HG03378 (cell line): ENCODE data around the gene SANBR.
"Not testable (repeated sequence)": the region's sequence is repeated elsewhere in the genome, so short reads cannot be mapped to it uniquely, and the experiment has no call there.

Source experiments
- ATAC-seq: cut with Tn5 transposase; IDR thresholded peaks from one replicate; pipeline ENCODE4 v1.9.1; 2021; ENCODE audit warnings: mild to moderate bottlenecking, moderate library complexity; ENCODE audit not compliant: unreplicated experiment

SANBR gene

DNA sequence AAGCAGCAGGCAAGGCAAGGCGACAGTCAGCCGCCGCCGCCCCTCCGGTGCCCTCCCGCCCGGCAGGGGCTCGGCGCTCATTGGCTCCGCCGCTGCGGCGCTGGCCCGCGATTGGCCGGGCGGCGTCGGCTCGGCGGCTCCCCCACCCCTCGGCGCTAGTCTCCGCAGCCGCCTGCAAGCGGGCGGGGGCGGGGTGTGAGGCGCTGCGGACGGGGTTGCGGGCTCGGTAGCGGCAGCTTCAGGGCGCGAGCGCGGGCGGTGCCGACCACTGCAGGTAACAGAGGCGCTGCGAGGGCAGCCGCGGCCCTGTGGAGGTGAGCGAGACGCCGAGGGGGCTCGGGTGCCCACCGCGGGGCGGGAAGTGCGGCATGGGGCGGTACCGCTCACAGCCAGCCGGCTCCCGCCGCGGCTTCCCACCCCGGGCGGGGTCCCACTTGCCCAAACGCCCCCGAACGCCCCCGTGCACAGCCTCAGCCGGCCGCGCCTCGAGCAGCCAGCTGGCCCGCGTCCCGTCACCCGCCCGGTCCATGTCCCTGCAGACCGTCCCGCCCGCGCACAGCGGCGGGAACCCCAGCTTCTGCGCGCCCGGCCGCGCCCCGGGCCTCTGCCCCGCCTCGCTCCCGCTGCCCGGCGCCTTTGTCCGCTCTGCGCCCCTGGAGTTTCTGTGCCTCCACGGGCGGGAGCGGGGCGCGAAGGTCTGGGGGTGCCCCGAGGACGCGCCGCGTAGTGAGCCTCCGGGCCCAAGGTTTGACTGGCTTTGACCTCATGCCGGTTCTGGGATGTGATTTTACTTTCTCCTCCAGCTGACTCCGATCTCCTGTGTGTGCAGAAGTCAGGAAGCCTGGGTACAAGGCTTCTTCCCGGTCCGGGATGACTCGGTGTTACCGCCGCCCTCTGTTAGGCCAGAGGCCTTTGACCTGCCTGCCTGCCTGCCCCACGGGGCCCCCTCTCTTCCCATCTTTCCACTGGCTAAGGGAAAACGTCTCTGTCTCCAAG is at the start of gene SANBR:
SANBR (plus strand) TSS at position 158 of the 996 bp plus-strand sequence. CDS start 4,480 bp downstream, outside the sequence.
- ATAC-seq, result peak; percentile 86

DNA sequence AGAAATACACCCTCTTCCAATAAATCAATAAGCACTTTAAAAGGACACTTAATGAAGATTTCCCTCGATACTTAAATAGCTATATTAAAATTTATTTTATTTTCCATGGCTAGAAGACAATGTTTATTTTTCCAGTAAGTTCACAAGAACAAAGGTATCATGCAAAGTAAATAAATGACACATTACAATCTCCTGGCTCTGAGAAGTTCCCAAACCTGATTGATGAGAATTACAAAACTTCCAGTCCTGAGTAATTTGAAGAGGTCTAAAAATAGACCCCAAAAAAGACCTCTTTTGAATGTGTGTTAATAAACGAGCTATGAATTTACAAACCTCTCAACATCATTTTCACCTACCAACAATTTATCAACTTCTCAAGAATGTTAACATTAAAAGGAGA is 49.7 kb upstream of the SANBR start:
- ATAC-seq, result no peak

DNA sequence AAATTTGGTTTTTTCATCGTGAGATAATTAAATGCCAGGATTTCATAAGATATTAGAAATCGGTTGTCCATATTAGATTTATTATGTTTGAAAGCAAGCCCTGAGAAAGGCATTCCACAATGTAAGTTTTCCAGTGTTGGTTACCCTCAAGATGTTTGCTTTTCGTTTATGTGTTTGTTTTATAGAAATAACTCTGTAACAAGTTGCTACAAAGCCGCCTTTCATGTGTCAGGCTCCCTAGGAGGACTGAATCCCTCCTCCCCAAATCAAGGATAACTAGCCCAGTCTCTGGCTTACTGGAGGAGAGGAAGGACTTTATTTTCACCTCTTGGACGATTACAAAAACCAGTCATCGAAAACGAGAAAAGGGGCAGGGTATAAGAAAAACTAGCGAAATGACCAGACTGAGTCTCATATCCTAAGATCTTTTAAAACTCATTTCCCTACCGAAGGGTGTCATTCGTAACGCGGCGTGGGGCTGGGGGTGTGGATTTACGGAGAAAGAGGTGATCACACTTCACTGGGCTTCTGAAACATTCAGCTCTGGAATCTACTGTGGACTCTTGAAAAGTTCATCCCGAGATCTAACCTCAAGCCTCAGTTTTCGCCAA is 49.2 kb upstream of the SANBR start:
- peak; percentile 10 for ATAC-seq

DNA sequence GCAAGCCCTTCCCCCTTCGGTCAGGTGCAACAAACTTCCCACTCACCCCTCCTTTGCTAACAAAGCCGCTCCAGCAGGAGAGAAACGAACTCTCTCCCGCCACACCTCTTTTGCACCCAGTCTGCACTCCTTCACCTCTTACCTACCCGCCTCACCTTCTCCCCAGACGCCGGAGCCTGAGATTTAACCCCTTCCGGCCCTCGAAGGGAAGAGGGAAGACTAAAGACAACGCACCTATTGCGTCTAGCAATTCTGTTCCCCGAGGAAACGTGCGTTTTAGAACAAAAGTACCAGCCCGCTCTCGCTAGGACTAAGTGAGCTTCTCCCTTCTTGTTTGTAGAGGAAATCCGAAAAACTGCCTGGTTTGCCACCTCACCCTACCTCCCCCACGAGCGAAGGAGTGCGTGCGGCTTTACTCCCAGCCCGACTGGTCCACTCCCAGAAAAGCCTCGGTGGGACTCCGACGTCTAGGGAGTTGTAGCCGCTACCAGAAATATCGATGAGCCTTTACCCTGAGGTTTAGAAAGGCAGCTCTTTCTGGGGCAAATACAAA is 48.6 kb upstream of the SANBR start:
- ATAC-seq, result peak; percentile 57

DNA sequence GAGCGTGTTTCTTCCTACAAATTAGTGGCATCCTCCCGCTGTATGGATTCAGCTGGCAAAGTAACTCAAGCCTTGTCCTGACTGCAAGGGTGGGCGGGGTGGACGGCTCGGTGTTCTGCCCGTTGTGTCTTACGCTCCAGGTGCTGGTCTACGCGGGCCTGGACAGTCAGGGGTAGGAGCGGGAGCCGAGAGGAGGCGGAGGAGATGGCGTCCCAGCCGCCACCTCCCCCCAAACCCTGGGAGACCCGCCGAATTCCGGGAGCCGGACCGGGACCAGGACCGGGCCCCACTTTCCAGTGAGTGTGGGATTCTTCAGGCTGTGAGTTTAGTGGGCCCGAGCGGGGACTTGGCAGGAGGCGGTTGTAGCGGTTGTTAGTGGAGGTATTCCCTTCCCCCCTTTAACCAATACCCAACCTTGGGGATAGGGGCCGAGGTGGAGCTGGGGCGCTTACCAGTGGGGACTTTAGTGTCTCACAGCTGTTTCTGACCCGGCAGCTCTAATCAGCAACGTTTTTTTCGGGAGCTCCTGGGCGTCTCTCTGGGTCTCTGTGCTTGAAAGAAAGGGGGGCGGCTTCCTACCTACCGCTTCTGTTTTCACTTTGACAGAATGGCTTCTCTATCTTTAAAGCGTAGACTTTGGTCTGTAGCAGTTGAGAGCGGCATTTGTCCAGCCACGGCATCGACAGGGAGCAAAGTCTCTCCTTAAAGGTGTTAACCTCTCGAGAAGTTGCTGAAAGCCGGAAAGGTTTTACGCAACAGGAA is 47.9 kb upstream of the SANBR start, which contains the start of the genes PEX13 and PUS10:
PEX13 (plus strand) TSS at position 165 of the 762 bp plus-strand sequence; CDS start at position 205, 40 bp downstream.
PUS10 (minus strand) TSS at position 700 of the 762 bp plus-strand sequence. CDS start 6,365 bp downstream, outside the sequence.
- ATAC-seq, result peak; percentile 58

DNA sequence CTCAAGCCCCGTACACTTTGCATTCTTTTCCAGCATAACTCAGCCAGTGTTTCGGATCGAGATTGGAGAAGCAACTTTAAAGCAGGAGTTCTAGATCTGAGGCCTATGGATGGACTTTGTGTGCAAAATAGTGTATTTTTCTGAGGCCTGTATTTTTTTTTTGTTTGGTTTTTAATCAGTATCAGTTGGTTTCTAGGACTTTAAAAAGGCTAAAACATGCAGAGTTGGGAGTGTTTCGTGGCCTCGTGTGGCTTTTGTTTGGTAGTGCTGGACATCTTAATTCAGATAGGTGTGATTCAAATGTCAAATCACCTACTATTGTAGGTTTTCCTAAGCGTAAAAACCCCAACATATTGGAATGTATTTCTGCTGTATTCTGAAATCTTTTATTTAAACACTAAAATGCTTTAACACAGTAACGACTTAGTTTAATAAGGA is 47.3 kb upstream of the SANBR start:
- peak; percentile 7 for ATAC-seq

DNA sequence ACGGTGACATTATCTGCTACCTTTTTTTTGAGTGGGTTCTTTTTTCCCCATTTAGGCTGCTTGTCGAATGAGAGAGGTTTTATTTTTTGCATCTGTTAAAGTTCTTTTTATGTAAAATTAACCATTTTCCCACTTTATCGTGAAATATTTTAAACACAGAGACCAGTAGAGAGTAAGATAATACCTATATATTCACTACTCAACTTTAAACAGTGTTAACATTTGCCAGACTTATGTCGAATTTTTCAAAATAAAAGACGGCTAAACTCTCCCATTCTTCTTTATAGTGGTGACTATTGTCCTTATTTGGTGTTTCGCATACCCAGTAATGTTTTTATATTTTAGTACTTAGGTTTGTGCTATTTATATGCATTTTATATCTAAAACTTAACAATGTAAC is 46.9 kb upstream of the SANBR start:
- no peak for ATAC-seq

DNA sequence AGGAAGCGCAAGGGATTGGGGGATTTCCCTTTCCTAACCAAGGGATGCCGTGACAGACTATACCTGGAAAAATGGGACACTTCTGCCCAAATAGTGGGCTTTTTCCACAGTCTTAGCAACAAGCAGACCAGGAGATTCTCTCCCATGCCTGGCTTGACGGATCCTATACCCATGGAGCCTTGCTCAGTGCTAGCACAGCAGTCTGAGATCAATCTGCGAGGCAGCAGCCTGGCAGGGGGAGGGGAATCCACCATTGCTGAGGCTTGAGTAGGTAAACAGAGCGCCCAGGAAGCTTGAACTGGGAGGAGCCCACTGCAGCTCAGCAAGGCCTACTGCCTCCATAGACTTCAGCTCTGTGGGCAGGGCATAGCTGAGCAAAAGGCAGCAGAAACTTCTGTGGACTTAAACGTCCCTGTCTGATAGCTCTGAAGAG is 44.4 kb upstream of the SANBR start:
- ATAC-seq, result no peak

DNA sequence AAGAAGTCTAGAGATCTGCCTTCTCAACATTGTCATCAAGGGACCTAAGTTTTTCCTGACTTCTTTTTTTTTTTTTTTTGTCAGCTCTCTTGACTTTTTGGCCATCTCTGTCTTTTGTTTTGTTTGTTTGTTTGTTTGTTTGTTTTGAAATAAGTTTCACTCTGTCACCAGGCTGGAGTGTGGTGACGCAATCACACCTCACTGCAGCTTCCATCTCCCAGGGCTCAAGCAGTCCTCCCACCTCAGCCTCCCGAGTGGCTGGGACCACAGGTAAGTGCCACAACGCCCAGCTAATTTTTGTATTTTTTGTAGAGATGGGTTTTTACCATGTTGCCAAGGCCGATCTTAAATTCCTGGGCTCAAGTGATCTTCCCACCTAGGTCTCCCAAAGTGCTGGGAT is 42.0 kb upstream of the SANBR start:
- no peak for ATAC-seq

DNA sequence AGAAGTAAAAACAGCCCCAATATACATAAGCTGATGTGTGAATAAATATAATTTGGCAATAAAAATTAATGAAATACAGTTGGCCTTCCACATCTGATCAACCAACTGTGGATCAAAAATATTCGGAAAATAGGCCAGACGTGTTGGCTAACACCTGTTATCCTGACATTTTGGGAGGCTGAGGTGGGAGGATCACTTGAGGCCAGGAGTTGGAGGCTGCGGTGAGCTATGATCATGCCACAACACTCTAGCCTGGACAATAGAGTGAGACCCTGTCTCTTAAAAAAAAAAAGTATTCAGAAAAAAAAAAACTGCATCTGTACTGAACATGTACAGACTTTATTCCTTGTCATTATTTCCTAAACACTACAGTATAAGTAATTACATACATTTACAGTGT is 36.1 kb upstream of the SANBR start:
- ATAC-seq, result no peak

DNA sequence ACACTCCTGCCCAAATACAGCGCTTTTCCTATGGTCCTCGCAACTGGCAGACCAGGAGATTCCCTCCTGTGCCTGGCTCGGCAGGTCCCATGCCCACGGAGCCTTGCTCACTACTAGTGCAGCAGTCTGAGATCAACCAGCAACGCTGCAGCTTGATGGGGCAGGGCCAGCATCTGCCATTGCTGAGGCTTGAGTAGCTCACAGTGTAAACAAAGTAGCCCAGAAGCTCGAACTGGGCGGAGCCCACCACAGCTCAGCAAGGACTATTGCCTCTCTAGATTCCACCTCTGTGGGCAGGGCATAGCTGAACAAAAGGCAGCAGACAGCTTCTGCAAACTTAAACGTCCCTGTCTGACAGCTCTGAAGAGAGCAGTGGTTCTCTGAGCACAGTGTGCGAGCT is 31.1 kb upstream of the SANBR start:
- ATAC-seq, result not testable (repeated sequence)

DNA sequence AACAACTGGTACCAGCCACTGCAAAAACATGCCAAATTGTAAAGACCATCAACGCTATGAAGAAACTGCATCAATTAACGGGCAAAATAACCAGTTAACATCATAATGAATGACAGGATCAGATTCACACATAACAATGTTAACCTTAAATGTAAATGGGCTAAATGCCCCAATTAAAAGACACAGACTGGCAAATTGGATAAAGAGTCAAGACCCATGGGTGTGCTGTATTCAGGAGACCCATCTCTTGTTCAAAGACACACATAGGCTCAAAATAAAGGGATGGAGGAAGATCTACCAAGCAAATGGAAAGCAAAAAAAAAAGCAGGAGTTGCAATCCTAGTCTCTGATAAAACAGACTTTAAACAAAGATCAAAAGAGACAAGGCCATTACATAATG is 29.0 kb upstream of the SANBR start:
- not testable (repeated sequence) for ATAC-seq

DNA sequence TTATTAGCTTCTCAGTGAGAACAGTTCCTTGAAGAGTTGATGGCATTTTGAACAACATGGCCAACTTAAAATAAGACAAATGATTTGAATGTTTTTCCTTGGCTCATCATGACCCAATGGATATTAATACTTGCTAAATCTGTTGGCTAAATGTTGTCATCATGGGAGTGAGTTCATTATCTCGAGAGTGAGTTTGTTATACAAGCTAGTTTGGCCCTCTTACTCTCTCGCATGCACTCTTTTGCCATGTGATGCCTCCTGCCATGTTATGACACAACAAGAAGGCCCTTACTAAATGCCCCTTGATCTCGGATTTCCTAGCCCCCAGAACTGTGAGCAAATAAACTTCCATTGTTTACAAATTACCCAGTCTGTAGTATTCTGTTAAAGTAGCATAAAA is 22.9 kb upstream of the SANBR start:
- ATAC-seq, result no peak

DNA sequence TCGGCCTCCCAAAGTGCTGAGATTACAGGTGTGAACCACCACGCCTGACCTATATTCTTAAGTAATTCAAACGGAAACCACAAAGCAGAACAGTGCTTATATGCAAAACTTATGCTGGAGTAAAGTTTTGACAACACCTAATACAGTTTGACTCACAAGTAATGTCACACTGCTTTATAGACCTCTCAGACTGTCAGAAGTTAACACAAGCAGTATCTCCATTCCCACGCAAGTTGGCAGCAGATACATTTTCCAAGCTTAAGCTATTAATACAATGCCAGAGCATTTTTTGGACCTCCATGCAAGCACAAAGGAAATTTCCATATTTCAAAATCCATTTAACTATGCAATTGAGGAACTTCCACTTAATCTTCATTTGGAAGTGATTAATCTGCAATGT is 21.0 kb upstream of the SANBR start:
- no peak for ATAC-seq

DNA sequence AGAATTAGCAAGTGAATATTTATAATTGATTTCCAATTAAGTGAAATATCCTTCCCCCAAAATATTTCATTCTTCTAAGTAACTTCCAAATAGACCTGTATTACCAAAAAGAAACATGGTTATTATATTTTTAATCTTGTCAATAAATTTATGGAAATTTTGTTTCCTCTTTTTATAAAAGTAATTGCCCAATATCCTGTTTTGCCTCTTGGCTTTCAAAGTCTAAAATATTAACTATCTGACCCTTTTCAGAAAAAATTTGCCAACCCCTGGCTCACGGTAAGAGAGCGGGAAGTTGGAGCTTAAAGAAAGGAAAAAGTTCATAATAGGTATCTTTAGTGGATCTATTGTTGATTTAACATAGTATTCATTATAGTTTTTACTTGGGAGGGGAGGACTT is 20.4 kb upstream of the SANBR start:
- no peak for ATAC-seq

DNA sequence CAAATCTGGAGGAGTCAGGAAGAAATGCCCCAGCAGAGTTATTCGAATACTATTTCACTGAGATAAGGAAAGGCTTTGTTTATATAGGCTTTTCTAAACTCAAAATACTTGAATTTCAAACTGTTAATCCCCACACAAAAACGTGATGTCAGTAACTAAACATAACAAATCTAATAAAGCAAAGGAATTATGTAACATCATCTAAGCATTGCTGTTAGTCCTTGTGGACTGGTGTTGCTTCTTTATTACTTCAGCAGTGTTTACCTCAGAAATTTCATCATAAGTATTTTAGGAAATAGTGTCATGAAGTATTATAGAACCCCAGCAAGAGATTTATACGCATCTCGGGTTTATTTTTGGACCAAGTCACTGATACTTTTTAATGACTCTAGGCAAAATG is 19.7 kb upstream of the SANBR start:
- ATAC-seq, result no peak

DNA sequence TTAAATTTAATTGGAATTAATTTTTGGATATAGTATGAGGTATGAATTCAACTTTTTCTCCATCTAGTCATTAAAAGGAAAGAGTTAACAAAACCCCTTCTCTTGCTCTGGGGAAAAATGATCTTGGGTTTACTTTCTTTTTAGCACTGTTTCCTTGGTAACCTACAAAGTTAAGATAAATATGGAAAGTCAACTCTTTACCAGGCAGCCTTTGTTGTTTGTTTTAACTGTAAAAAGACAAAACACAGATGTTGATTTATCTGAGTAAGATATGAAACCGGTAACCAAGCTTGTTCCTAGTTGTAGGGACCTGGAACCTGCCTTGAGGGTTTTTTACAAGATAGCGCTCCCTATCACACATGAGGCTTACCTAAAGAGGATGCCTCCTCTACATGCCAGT is 10.1 kb upstream of the SANBR start:
- ATAC-seq, result no peak

DNA sequence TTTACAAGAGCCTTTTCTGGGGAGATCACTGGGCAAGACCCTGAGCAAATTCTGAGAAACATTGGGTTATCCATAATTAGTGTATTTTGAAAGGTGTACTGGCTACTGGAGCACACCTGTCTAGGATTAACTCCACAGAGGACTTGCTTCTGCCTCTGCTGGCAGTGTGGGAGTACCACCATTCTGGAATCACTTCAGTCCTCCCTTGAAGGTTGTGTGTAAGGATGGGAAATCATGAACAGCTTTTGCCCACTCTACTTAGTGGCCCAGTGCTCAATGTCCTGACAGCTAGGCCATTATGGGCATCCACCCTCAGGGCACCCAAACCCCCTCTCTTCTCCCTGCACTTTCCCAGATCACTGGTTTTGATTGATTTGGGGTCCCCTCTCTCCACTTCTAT is 8.1 kb upstream of the SANBR start:
- no peak for ATAC-seq

DNA sequence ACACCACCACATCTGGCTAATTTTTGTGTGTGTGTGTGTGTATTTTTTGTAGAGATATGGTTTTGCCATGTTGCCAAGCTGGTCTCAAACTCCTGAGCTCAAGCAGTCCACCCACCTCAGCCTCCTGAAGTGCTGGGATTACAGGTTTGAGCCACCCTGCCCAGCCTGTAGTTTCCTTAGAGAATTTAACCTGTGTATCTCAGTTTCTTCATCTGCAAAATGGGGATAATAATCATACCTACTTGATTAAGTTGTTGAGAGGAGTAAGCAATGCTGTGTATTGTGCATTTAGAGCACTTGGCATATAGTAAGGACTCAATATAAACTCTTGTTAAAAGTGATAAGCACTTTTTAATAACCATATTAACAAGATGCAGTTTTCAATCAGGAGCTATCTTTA is 6.3 kb upstream of the SANBR start:
- ATAC-seq, result no peak

DNA sequence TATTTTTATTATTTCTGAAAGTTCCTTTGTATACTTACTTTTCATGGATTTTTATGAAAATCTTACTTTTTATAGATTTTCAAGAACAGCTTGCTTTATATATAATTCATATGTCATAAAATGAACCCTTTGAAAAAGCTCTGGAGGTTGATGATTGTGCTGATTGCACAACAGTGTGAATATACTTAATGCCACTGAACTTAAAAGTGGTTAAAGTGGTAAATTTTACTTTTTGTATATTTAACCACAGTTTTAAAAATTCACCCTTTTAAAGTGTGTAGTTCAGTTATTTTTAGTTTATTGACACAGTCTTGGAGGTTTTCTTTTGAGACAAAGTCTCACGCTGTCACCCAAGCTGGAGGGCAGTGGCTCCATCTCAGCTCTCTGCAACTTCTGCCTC is 8.4 kb downstream of the SANBR start:
- no peak for ATAC-seq

DNA sequence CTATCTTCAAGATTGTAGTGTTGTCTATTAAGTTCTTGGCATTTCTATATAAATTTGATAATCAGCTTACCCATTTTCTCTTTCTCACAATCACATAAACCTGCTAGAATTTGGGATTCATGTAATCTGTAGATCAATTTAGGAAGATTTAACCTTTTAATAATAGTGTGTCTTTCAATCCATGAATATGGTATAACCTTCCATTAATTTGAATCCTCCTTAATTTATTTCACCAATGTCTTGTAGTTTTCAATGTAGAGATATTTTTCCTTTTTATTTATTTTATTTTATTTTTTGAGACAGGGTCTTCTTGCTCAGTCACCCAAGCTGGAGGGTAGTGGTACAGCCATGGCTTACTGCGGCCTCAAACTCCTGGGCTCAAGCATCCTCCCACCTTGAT is 20.2 kb downstream of the SANBR start:
- no peak for ATAC-seq
